SK-N-SH treated with all-trans-retinoic acid at 6 μM for 48 hours (cell line): ENCODE measurements around the gene LSM2.
"Not testable (repeated sequence)": the region's sequence is repeated elsewhere in the genome, so short reads cannot be mapped to it uniquely, and the experiment has no call there.

Experiments used
- ATAC-seq: fragments of 200-7000 bp; cut with Tn5 transposase; 3 replicates; pipeline ENCODE4 v1.9.1; 2020; ENCODE audit warnings: mild to moderate bottlenecking, moderate library complexity
- BACH2 ChIP-seq: fragments of 250-450 bp; sonication (Bioruptor Pico); IDR thresholded peaks from 2 replicates; pipeline ENCODE4 v1.9.0; 2021; ENCODE audit warnings: mild to moderate bottlenecking, borderline replicate concordance
- ESRRG ChIP-seq: fragments of 250-450 bp; sonication (Bioruptor Pico); IDR thresholded peaks from 2 replicates; pipeline ENCODE4 v1.6.1; 2021; ENCODE audit warnings: mild to moderate bottlenecking
- GLIS3 ChIP-seq: fragments of 250-450 bp; sonication (Bioruptor Pico); IDR thresholded peaks from 2 replicates; pipeline ENCODE4 v1.5.0; 2020; ENCODE audit warnings: mild to moderate bottlenecking, moderate library complexity
- ISL1 ChIP-seq: fragments of 250-450 bp; sonication (Bioruptor Pico); IDR thresholded peaks from 2 replicates; pipeline ENCODE4 v2.1.2; 2022; ENCODE audit warnings: mild to moderate bottlenecking, moderate library complexity
- PATZ1 ChIP-seq: fragments of 250-450 bp; sonication (Bioruptor Pico); IDR thresholded peaks from 2 replicates; pipeline ENCODE4 v1.8.0; 2020; ENCODE audit warnings: mild to moderate bottlenecking, moderate library complexity, borderline replicate concordance
- POU6F1 ChIP-seq: fragments of 250-450 bp; sonication (Bioruptor Pico); IDR thresholded peaks from 2 replicates; pipeline ENCODE4 v1.8.0; 2021; ENCODE audit warnings: low read depth, mild to moderate bottlenecking, moderate library complexity, borderline replicate concordance
- PPARA ChIP-seq: fragments of 250-450 bp; sonication (Bioruptor Pico); IDR thresholded peaks from 2 replicates; pipeline ENCODE4 v1.5.0; 2020; ENCODE audit warnings: mild to moderate bottlenecking, borderline replicate concordance
- RARB ChIP-seq: fragments of 250-450 bp; sonication (Bioruptor Pico); IDR thresholded peaks from 2 replicates; pipeline ENCODE4 v1.8.0; 2021; ENCODE audit warnings: mild to moderate bottlenecking, moderate library complexity
- SNAI2 ChIP-seq: fragments of 250-450 bp; sonication (Bioruptor Pico); IDR thresholded peaks from 2 replicates; pipeline ENCODE4 v1.5.0; 2020; ENCODE audit warnings: mild to moderate bottlenecking, moderate library complexity
- TOX ChIP-seq: fragments of 250-450 bp; sonication (Bioruptor Pico); IDR thresholded peaks from 2 replicates; pipeline ENCODE4 v1.8.0; 2021; ENCODE audit warnings: mild to moderate bottlenecking, moderate library complexity, borderline replicate concordance
- ZC3H10 ChIP-seq: fragments of 250-450 bp; sonication (Bioruptor Pico); IDR thresholded peaks from 2 replicates; pipeline ENCODE4 v1.5.1; 2021; ENCODE audit warnings: mild to moderate bottlenecking, moderate library complexity
- ZFP30 ChIP-seq: fragments of 450-650 bp; formaldehyde crosslinking; IDR thresholded peaks from 2 replicates; pipeline ENCODE4 v1.5.0; 2022; ENCODE audit warnings: mild to moderate bottlenecking, moderate library complexity
- ZNF565 ChIP-seq: fragments of 450-650 bp; formaldehyde crosslinking; conservative IDR thresholded peaks from 2 replicates; pipeline ENCODE4 v1.5.0; 2020; ENCODE audit warnings: low read depth, mild to moderate bottlenecking, moderate library complexity
- ZNF8 ChIP-seq: fragments of 450-650 bp; formaldehyde crosslinking; IDR thresholded peaks from 2 replicates; pipeline ENCODE4 v1.5.0; 2020; ENCODE audit warnings: mild to moderate bottlenecking, moderate library complexity
- TF ChIP-seq, protein P1 (sequence below): fragments of 250-450 bp; sonication (Bioruptor Pico); IDR thresholded peaks from 2 replicates; pipeline ENCODE4 v1.5.1; 2021; ENCODE audit warnings: mild to moderate bottlenecking, moderate library complexity
- TF ChIP-seq, protein P2 (sequence below): fragments of 250-450 bp; sonication (Bioruptor Pico); IDR thresholded peaks from 2 replicates; pipeline ENCODE4 v1.5.0; 2020; ENCODE audit warnings: mild to moderate bottlenecking, moderate library complexity

LSM2 gene

DNA sequence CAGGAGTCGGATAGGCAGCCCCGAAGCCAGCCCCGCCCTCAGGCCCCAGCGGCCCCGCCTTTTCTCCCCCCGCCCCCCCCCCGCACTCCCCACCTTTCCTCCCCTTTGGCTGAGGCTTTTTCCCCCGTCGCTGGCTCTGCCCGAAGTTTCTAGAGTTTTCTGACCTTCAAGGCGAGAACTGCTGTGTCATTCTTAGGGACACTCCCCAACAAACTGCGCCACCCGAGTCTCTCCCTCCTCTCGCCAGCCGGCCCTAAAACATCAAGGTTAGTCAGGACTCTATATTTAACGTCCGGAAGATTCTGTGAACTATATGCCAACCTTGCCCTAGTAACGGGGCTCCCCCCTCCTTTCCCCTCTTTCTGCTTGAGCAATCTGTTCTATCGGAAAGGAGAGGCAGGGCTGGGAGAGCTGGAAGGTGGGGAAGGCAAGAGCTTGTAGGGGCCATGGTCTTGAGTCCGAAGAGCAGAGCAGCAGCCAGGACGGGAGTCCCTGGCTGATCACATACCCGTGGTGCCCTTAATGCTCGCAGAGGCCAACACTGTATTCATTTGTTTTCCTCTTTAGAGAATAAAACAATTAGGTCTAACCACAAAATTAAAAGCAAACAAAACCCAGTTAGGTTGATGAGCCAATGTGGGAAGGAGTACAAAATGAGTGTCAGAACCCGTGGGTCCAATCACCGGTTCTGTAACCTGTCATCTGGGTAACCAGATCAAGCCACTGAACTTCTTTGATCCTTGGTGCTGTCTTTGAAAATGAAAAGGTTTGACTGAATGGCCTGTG, 15.5 kb upstream of the LSM2 start:
- TF ChIP-seq, protein P1, sequence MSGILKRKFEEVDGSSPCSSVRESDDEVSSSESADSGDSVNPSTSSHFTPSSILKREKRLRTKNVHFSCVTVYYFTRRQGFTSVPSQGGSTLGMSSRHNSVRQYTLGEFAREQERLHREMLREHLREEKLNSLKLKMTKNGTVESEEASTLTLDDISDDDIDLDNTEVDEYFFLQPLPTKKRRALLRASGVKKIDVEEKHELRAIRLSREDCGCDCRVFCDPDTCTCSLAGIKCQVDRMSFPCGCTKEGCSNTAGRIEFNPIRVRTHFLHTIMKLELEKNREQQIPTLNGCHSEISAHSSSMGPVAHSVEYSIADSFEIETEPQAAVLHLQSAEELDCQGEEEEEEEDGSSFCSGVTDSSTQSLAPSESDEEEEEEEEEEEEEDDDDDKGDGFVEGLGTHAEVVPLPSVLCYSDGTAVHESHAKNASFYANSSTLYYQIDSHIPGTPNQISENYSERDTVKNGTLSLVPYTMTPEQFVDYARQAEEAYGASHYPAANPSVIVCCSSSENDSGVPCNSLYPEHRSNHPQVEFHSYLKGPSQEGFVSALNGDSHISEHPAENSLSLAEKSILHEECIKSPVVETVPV (CRISPR knock-in tag): no peak
- TF ChIP-seq ZFP30 (CRISPR knock-in tag): no peak
- no peak for TF ChIP-seq ESRRG (CRISPR knock-in tag)
- TF ChIP-seq SNAI2 (CRISPR knock-in tag): no peak
- TF ChIP-seq GLIS3 (CRISPR knock-in tag): no peak
- TF ChIP-seq, protein P2, sequence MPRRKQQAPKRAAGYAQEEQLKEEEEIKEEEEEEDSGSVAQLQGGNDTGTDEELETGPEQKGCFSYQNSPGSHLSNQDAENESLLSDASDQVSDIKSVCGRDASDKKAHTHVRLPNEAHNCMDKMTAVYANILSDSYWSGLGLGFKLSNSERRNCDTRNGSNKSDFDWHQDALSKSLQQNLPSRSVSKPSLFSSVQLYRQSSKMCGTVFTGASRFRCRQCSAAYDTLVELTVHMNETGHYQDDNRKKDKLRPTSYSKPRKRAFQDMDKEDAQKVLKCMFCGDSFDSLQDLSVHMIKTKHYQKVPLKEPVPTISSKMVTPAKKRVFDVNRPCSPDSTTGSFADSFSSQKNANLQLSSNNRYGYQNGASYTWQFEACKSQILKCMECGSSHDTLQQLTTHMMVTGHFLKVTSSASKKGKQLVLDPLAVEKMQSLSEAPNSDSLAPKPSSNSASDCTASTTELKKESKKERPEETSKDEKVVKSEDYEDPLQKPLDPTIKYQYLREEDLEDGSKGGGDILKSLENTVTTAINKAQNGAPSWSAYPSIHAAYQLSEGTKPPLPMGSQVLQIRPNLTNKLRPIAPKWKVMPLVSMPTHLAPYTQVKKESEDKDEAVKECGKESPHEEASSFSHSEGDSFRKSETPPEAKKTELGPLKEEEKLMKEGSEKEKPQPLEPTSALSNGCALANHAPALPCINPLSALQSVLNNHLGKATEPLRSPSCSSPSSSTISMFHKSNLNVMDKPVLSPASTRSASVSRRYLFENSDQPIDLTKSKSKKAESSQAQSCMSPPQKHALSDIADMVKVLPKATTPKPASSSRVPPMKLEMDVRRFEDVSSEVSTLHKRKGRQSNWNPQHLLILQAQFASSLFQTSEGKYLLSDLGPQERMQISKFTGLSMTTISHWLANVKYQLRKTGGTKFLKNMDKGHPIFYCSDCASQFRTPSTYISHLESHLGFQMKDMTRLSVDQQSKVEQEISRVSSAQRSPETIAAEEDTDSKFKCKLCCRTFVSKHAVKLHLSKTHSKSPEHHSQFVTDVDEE (CRISPR knock-in tag): no peak
- TF ChIP-seq ZNF8 (CRISPR knock-in tag): no peak
- TF ChIP-seq ZNF565 (CRISPR knock-in tag): no peak
- TF ChIP-seq RARB: no peak
- no peak for TF ChIP-seq PPARA (CRISPR knock-in tag)
- TF ChIP-seq POU6F1: no peak
- TF ChIP-seq ISL1 (CRISPR knock-in tag): no peak
- TF ChIP-seq BACH2: no peak
- TF ChIP-seq TOX (CRISPR knock-in tag): no peak
- ATAC-seq: peak; percentile 52

DNA sequence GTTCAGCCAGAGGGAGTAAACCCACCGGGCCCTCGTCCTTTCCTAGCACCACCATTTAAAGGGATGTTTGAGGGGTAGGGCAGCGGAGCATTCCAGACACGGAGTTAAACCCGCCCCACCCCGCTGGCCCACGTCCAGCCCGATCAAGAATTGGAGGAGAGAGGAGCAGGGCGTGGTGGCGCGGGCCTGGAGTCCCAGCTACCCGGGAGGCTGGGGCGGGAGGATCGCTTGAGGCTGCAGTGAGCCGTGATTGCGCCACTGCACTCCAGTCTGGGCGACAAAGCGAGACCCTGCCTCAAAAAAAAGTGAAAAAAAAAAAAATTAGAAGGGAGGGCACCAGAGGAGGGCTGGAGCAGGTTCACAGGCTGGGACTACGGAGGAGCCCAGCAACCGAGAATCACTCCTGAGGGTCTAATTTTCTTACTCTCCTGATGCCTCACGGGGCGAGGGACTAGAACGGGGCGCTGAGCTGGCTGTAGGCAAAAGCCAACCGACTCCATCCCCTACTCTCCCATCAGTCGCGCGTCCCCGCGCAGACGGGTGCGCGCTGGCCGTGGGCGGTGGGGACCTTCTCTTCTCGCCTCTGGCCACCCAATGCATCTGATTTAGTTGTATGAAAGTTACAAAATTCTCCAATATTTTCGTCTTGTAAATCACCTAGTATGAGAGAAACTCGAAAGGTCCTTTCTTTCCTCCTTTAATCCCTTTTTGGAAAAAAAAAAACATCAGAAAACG, 14.7 kb upstream of the LSM2 start:
- no peak for TF ChIP-seq PATZ1 (CRISPR knock-in tag)
- TF ChIP-seq ESRRG (CRISPR knock-in tag): no peak
- TF ChIP-seq ISL1 (CRISPR knock-in tag): no peak
- no peak for TF ChIP-seq ZC3H10
- TF ChIP-seq ZNF8 (CRISPR knock-in tag): no peak
- no peak for TF ChIP-seq BACH2
- TF ChIP-seq SNAI2 (CRISPR knock-in tag): no peak
- TF ChIP-seq, protein P2 (CRISPR knock-in tag): no peak
- ATAC-seq: peak; percentile 74

DNA sequence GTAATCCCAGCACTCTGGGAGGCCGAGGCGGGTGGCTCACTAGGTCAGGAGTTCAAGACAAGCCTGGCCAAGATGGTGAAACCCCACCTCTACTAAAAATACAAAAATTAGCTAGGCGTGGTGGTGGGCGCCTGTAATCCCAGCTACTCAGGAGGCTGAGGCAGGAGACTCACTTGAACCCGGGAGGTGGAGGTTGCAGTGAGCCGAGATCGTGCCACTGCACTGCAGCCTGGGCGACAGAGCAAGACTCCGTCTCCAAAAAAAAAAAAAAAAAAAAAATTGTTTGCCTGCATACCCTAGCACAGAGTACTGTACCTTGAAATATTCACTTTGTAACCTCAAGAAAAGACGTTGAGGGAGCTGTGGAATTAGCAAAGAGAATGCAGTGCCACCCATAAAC, 13.6 kb upstream of the LSM2 start:
- ATAC-seq: not testable (repeated sequence)
